Measurements from ENCODE around the gene RBM19.

Gene RBM19

GRCh38 chr12:113800201-113800600, 165.9 kb downstream of the RBM19 start:
- ChIA-PET POLR2A (no interaction called here), CTCF (no interaction called here)
- no peaks in the 10 kb centered on the region for H3K9me3 ChIP-seq (ENCODE audit: control extremely low read depth in 1 of 5, control insufficient read depth in 4 of 5, insufficient read depth in 2 of 5, low read depth in 1 of 5, low read length in 4 of 5)
- H3K27ac ChIP-seq (ENCODE audit: insufficient read depth in 1 of 2, low read depth in 1 of 2, low read length in 2 of 2, poor library complexity in 1 of 2, severe bottlenecking in 2 of 2) = no peak overlapping the region
- 98% methylated on average over 11 of the region's 12 CpGs for WGBS (ENCODE audit: insufficient coverage)
- no peak overlapping the region for H3K4me3 ChIP-seq (ENCODE audit: control insufficient read depth in 1 of 7, extremely low read depth in 1 of 7, insufficient read depth in 4 of 7, low read depth in 2 of 7, low read length in 6 of 7)
- no peak for DNase-seq
- H3K36me3 ChIP-seq (ENCODE audit: control insufficient read depth in 4 of 4, insufficient read depth in 4 of 4, low read length in 3 of 4) = no peaks in the 10 kb centered on the region
- H3K4me1 ChIP-seq (ENCODE audit: control extremely low read depth in 1 of 4, control insufficient read depth in 4 of 4, insufficient read depth in 4 of 4, low read length in 3 of 4) = no peaks in the 10 kb centered on the region
- H3K27me3 ChIP-seq (replicated peaks in 2 of 5; ENCODE audit: control insufficient read depth in 4 of 5, insufficient read depth in 5 of 5, low read length in 4 of 5) = peaks cover 0 to 2% (median 0%) of the 10 kb centered on the region in 5 experiments

- Histone ChIP-seq H3K36me3 (ENCODE audit: control insufficient read depth in 4 of 4, insufficient read depth in 4 of 4, low read length in 3 of 4) (no peaks in the 10 kb centered on the region), H3K4me1 (ENCODE audit: control extremely low read depth in 1 of 4, control insufficient read depth in 4 of 4, insufficient read depth in 4 of 4, low read length in 3 of 4) (no peaks in the 10 kb centered on the region), H3K27me3 (replicated peaks in 2 of 5; ENCODE audit: control insufficient read depth in 4 of 5, insufficient read depth in 5 of 5, low read length in 4 of 5) (peaks cover 0 to 2% (median 0%) of the 10 kb centered on the region in 5 experiments), H3K9me3 (ENCODE audit: control extremely low read depth in 1 of 5, control insufficient read depth in 4 of 5, insufficient read depth in 2 of 5, low read depth in 1 of 5, low read length in 4 of 5) (no peaks in the 10 kb centered on the region), H3K27ac (ENCODE audit: insufficient read depth in 1 of 2, low read depth in 1 of 2, low read length in 2 of 2, poor library complexity in 1 of 2, severe bottlenecking in 2 of 2) (no peak overlapping the region), H3K4me3 (ENCODE audit: control insufficient read depth in 1 of 7, extremely low read depth in 1 of 7, insufficient read depth in 4 of 7, low read depth in 2 of 7, low read length in 6 of 7) (no peak overlapping the region)
- DNase-seq = no peak
- ChIA-PET POLR2A (no interaction called here), CTCF (no interaction called here)
- 89% methylated on average over 14 of the region's 14 CpGs for WGBS (ENCODE audit: insufficient coverage)
Observed at GRCh38 chr12:113798552-113798951, 167.6 kb downstream of the RBM19 start.

GRCh38 chr12:113797535-113797868, 168.6 kb downstream of the RBM19 start:
- no peaks in the 10 kb centered on the region for H3K4me1 ChIP-seq (ENCODE audit: control extremely low read depth in 1 of 4, control insufficient read depth in 4 of 4, insufficient read depth in 4 of 4, low read length in 3 of 4)
- ChIA-PET POLR2A (no interaction called here), CTCF (no interaction called here)
- H3K27me3 ChIP-seq (replicated peaks in 2 of 5; ENCODE audit: control insufficient read depth in 4 of 5, insufficient read depth in 5 of 5, low read length in 4 of 5) = peaks cover 0 to 2% (median 0%) of the 10 kb centered on the region in 5 experiments
- no peak overlapping the region for H3K27ac ChIP-seq (ENCODE audit: insufficient read depth in 1 of 2, low read depth in 1 of 2, low read length in 2 of 2, poor library complexity in 1 of 2, severe bottlenecking in 2 of 2)
- H3K4me3 ChIP-seq (ENCODE audit: control insufficient read depth in 1 of 7, extremely low read depth in 1 of 7, insufficient read depth in 4 of 7, low read depth in 2 of 7, low read length in 6 of 7) = no peak overlapping the region
- no peaks in the 10 kb centered on the region for H3K9me3 ChIP-seq (ENCODE audit: control extremely low read depth in 1 of 5, control insufficient read depth in 4 of 5, insufficient read depth in 2 of 5, low read depth in 1 of 5, low read length in 4 of 5)
- no peaks in the 10 kb centered on the region for H3K36me3 ChIP-seq (ENCODE audit: control insufficient read depth in 4 of 4, insufficient read depth in 4 of 4, low read length in 3 of 4)
- peak in 1 of 3 donors; percentile 5 for DNase-seq

- DNase-seq = no peak
- 85% methylated on average over 9 of the region's 14 CpGs for WGBS (ENCODE audit: insufficient coverage)
Observed at GRCh38 chr12:113796852-113797534, 169.1 kb downstream of the RBM19 start.

GRCh38 chr12:113796066-113796827, 169.9 kb downstream of the RBM19 start:
- no peaks in the 10 kb centered on the region for H3K4me1 ChIP-seq (ENCODE audit: control extremely low read depth in 1 of 4, control insufficient read depth in 4 of 4, insufficient read depth in 4 of 4, low read length in 3 of 4)
- CTCF ChIA-PET = no interaction called here
- H3K9me3 ChIP-seq (ENCODE audit: control extremely low read depth in 1 of 5, control insufficient read depth in 4 of 5, insufficient read depth in 2 of 5, low read depth in 1 of 5, low read length in 4 of 5) = no peaks in the 10 kb centered on the region
- H3K27me3 ChIP-seq (replicated peaks in 2 of 5; ENCODE audit: control insufficient read depth in 4 of 5, insufficient read depth in 5 of 5, low read length in 4 of 5) = peaks cover 0 to 2% (median 0%) of the 10 kb centered on the region in 5 experiments
- no peak for DNase-seq
- POLR2A ChIA-PET = no interaction called here
- no peak overlapping the region for H3K27ac ChIP-seq (ENCODE audit: insufficient read depth in 1 of 2, low read depth in 1 of 2, low read length in 2 of 2, poor library complexity in 1 of 2, severe bottlenecking in 2 of 2)
- no peak overlapping the region for H3K4me3 ChIP-seq (ENCODE audit: control insufficient read depth in 1 of 7, extremely low read depth in 1 of 7, insufficient read depth in 4 of 7, low read depth in 2 of 7, low read length in 6 of 7)
- WGBS (ENCODE audit: insufficient coverage) = 82% methylated on average over 27 of the region's 28 CpGs
- no peaks in the 10 kb centered on the region for H3K36me3 ChIP-seq (ENCODE audit: control insufficient read depth in 4 of 4, insufficient read depth in 4 of 4, low read length in 3 of 4)

More at GRCh38 chr12:113796852-113797534, 169.1 kb downstream of the RBM19 start:
- Histone ChIP-seq H3K4me1 (ENCODE audit: control extremely low read depth in 1 of 4, control insufficient read depth in 4 of 4, insufficient read depth in 4 of 4, low read length in 3 of 4) (no peaks in the 10 kb centered on the region), H3K4me3 (ENCODE audit: control insufficient read depth in 1 of 7, extremely low read depth in 1 of 7, insufficient read depth in 4 of 7, low read depth in 2 of 7, low read length in 6 of 7) (no peak overlapping the region), H3K9me3 (ENCODE audit: control extremely low read depth in 1 of 5, control insufficient read depth in 4 of 5, insufficient read depth in 2 of 5, low read depth in 1 of 5, low read length in 4 of 5) (no peaks in the 10 kb centered on the region), H3K27ac (ENCODE audit: insufficient read depth in 1 of 2, low read depth in 1 of 2, low read length in 2 of 2, poor library complexity in 1 of 2, severe bottlenecking in 2 of 2) (no peak overlapping the region), H3K27me3 (replicated peaks in 2 of 5; ENCODE audit: control insufficient read depth in 4 of 5, insufficient read depth in 5 of 5, low read length in 4 of 5) (peaks cover 0 to 2% (median 0%) of the 10 kb centered on the region in 5 experiments), H3K36me3 (ENCODE audit: control insufficient read depth in 4 of 4, insufficient read depth in 4 of 4, low read length in 3 of 4) (no peaks in the 10 kb centered on the region)
- ChIA-PET CTCF (no interaction called here), POLR2A (no interaction called here)

GRCh38 chr12:113795445-113795844, 170.7 kb downstream of the RBM19 start:
- POLR2A ChIA-PET = no interaction called here

GRCh38 chr12:113794774-113795173, 171.4 kb downstream of the RBM19 start:
- H3K27ac ChIP-seq (ENCODE audit: insufficient read depth in 1 of 2, low read depth in 1 of 2, low read length in 2 of 2, poor library complexity in 1 of 2, severe bottlenecking in 2 of 2) = no peak overlapping the region
- no peak overlapping the region for H3K4me3 ChIP-seq (ENCODE audit: control insufficient read depth in 1 of 7, extremely low read depth in 1 of 7, insufficient read depth in 4 of 7, low read depth in 2 of 7, low read length in 6 of 7)
- peak; percentile 10 to 47 (median 16) for DNase-seq
- ChIA-PET CTCF (no interaction called here), POLR2A (no interaction called here)
- H3K36me3 ChIP-seq (ENCODE audit: control insufficient read depth in 4 of 4, insufficient read depth in 4 of 4, low read length in 3 of 4) = no peaks in the 10 kb centered on the region
- peaks cover 0 to 4% (median 0%) of the 10 kb centered on the region in 5 experiments for H3K9me3 ChIP-seq (ENCODE audit: control extremely low read depth in 1 of 5, control insufficient read depth in 4 of 5, insufficient read depth in 2 of 5, low read depth in 1 of 5, low read length in 4 of 5)
- H3K4me1 ChIP-seq (ENCODE audit: control extremely low read depth in 1 of 4, control insufficient read depth in 4 of 4, insufficient read depth in 4 of 4, low read length in 3 of 4) = no peaks in the 10 kb centered on the region
- 67% methylated on average over 8 of the region's 17 CpGs for WGBS (ENCODE audit: insufficient coverage)
- peaks cover 0 to 4% (median 0%) of the 10 kb centered on the region in 5 experiments for H3K27me3 ChIP-seq (replicated peaks in 2 of 5; ENCODE audit: control insufficient read depth in 4 of 5, insufficient read depth in 5 of 5, low read length in 4 of 5)

More at GRCh38 chr12:113795445-113795844, 170.7 kb downstream of the RBM19 start:
- no peak for DNase-seq
- Histone ChIP-seq H3K9me3 (ENCODE audit: control extremely low read depth in 1 of 5, control insufficient read depth in 4 of 5, insufficient read depth in 2 of 5, low read depth in 1 of 5, low read length in 4 of 5) (peaks cover 0 to under 1% (median 0%) of the 10 kb centered on the region in 5 experiments), H3K27me3 (replicated peaks in 2 of 5; ENCODE audit: control insufficient read depth in 4 of 5, insufficient read depth in 5 of 5, low read length in 4 of 5) (peaks cover 0 to 4% (median 0%) of the 10 kb centered on the region in 5 experiments), H3K27ac (ENCODE audit: insufficient read depth in 1 of 2, low read depth in 1 of 2, low read length in 2 of 2, poor library complexity in 1 of 2, severe bottlenecking in 2 of 2) (no peak overlapping the region), H3K4me3 (ENCODE audit: control insufficient read depth in 1 of 7, extremely low read depth in 1 of 7, insufficient read depth in 4 of 7, low read depth in 2 of 7, low read length in 6 of 7) (no peak overlapping the region), H3K4me1 (ENCODE audit: control extremely low read depth in 1 of 4, control insufficient read depth in 4 of 4, insufficient read depth in 4 of 4, low read length in 3 of 4) (no peaks in the 10 kb centered on the region), H3K36me3 (ENCODE audit: control insufficient read depth in 4 of 4, insufficient read depth in 4 of 4, low read length in 3 of 4) (no peaks in the 10 kb centered on the region)
- CTCF ChIA-PET = no interaction called here
- 92% methylated on average over 7 of the region's 10 CpGs for WGBS (ENCODE audit: insufficient coverage)

Data from common myeloid progenitor, CD34-positive (primary cell).